A673 (cell line): ENCODE results near the gene SPIRE1.

Source experiments
- CTCF ChIP-seq: fragments of 300-800, 200-600 bp; sonication (generic); conservative IDR thresholded peaks from 2 replicates; pipeline ENCODE4 v1.5.1; 2017; ENCODE audit warnings: low read depth, mild to moderate bottlenecking, antibody characterized with exemption, low read length, moderate library complexity, mixed read lengths
- EZH2 ChIP-seq: fragments of 200-600 bp; sonication (generic); IDR thresholded peaks from 2 replicates; pipeline ENCODE4 v1.6.1; 2017; ENCODE audit warnings: borderline replicate concordance, low read depth, mild to moderate bottlenecking, mixed read lengths, antibody characterized with exemption, low read length; ENCODE audit not compliant: poor library complexity, severe bottlenecking

- TF ChIP-seq CTCF (no peak), EZH2 (no peak)
Measured at GRCh38 chr18:12595571-12596255, 62.2 kb downstream of the SPIRE1 start.
